ENCODE data around the gene SRD5A1.

The SRD5A1 gene

DNA sequence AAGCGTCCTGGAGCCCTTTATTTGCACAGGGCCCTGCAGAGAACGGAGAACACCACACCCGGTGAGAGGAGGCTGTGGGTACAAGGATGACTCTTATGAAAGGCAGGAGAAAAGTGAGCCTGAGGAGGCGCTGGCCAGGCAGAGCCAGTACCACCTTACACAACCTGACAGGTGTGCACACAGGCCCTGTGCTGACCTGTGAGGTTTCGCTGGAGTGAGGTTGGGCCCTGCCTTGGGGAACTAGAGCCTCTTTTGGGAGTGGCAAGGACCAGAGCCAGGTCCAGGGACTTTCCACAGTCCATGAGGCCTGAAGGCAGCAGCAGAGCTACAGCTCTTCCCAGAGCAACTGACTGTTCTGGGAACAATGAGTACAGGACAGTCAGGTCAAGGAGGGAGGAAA, 3.1 kb downstream of the SRD5A1 start:
- Histone ChIP-seq H3K36me3 (ENCODE audit: low read depth) (peaks cover 31% of the 10 kb centered on the region), H3K27ac (ENCODE audit: poor library complexity, severe bottlenecking) (peak overlapping the region; percentile 19), H3K27me3 (ENCODE audit: insufficient read depth, poor library complexity, severe bottlenecking) (no peaks in the 10 kb centered on the region), H3K4me1 (ENCODE audit: insufficient read depth, poor library complexity, severe bottlenecking) (peaks cover 28% of the 10 kb centered on the region), H3K4me3 (ENCODE audit: severe bottlenecking) (no peak overlapping the region), H3K9me3 (ENCODE audit: severe bottlenecking) (no peaks in the 10 kb centered on the region)
- ATAC-seq (ENCODE audit: low read depth) (peak; percentile 2; the same call in 2 of the 3 replicates), DNase-seq (ENCODE audit: low spot score) (no peak)
- TF ChIP-seq CTCF (IDR thresholded peaks at IDR 0.05; ENCODE audit: poor library complexity, severe bottlenecking): no peak

- Histone ChIP-seq H3K27ac (ENCODE audit: poor library complexity, severe bottlenecking) (no peak overlapping the region), H3K9me3 (ENCODE audit: severe bottlenecking) (no peaks in the 10 kb centered on the region), H3K27me3 (ENCODE audit: insufficient read depth, poor library complexity, severe bottlenecking) (no peaks in the 10 kb centered on the region), H3K36me3 (ENCODE audit: low read depth) (peaks cover 23% of the 10 kb centered on the region), H3K4me3 (ENCODE audit: severe bottlenecking) (no peak overlapping the region), H3K4me1 (ENCODE audit: insufficient read depth, poor library complexity, severe bottlenecking) (peaks cover 21% of the 10 kb centered on the region)
- no peak for DNase-seq (ENCODE audit: low spot score)
- no peak for ATAC-seq (ENCODE audit: low read depth)
- TF ChIP-seq CTCF (IDR thresholded peaks at IDR 0.05; ENCODE audit: poor library complexity, severe bottlenecking): no peak
Observed at GRCh38 chr5:6637022-6637421, 3.8 kb downstream of the SRD5A1 start.

- no peaks in the 10 kb centered on the region for H3K27me3 ChIP-seq (ENCODE audit: insufficient read depth, poor library complexity, severe bottlenecking)
- H3K4me1 ChIP-seq (ENCODE audit: insufficient read depth, poor library complexity, severe bottlenecking): peaks cover 21% of the 10 kb centered on the region
- peaks cover 20% of the 10 kb centered on the region for H3K36me3 ChIP-seq (ENCODE audit: low read depth)
- no peaks in the 10 kb centered on the region for H3K9me3 ChIP-seq (ENCODE audit: severe bottlenecking)
- DNase-seq (ENCODE audit: low spot score): no peak
- TF ChIP-seq CTCF (IDR thresholded peaks at IDR 0.05; ENCODE audit: poor library complexity, severe bottlenecking): no peak
- H3K4me3 ChIP-seq (ENCODE audit: severe bottlenecking): no peak overlapping the region
- no peak for ATAC-seq (ENCODE audit: low read depth)
- no peak overlapping the region for H3K27ac ChIP-seq (ENCODE audit: poor library complexity, severe bottlenecking)
Observed at GRCh38 chr5:6637590-6637989, 4.3 kb downstream of the SRD5A1 start.

GRCh38 chr5:6638236-6638635, 5.0 kb downstream of the SRD5A1 start:
- Histone ChIP-seq H3K27ac (ENCODE audit: poor library complexity, severe bottlenecking) (no peak overlapping the region), H3K36me3 (ENCODE audit: low read depth) (peaks cover 27% of the 10 kb centered on the region), H3K9me3 (ENCODE audit: severe bottlenecking) (no peaks in the 10 kb centered on the region), H3K27me3 (ENCODE audit: insufficient read depth, poor library complexity, severe bottlenecking) (no peaks in the 10 kb centered on the region), H3K4me3 (ENCODE audit: severe bottlenecking) (no peak overlapping the region), H3K4me1 (ENCODE audit: insufficient read depth, poor library complexity, severe bottlenecking) (peaks cover 21% of the 10 kb centered on the region)
- ATAC-seq (ENCODE audit: low read depth) (0 out of 3 replicates have a peak, but pooled peaks have one; percentile 7), DNase-seq (ENCODE audit: low spot score) (no peak)
- no peak for TF ChIP-seq CTCF (IDR thresholded peaks at IDR 0.05; ENCODE audit: poor library complexity, severe bottlenecking)

- H3K9me3 ChIP-seq (ENCODE audit: severe bottlenecking): no peaks in the 10 kb centered on the region
- peaks cover 7% of the 10 kb centered on the region for H3K4me1 ChIP-seq (ENCODE audit: insufficient read depth, poor library complexity, severe bottlenecking)
- TF ChIP-seq CTCF (IDR thresholded peaks at IDR 0.05; ENCODE audit: poor library complexity, severe bottlenecking): no peak
- H3K27ac ChIP-seq (ENCODE audit: poor library complexity, severe bottlenecking): no peak overlapping the region
- H3K4me3 ChIP-seq (ENCODE audit: severe bottlenecking): no peak overlapping the region
- no peaks in the 10 kb centered on the region for H3K27me3 ChIP-seq (ENCODE audit: insufficient read depth, poor library complexity, severe bottlenecking)
- ATAC-seq (ENCODE audit: low read depth) (no peak), DNase-seq (ENCODE audit: low spot score) (no peak)
- H3K36me3 ChIP-seq (ENCODE audit: low read depth): peaks cover 49% of the 10 kb centered on the region
Observed at GRCh38 chr5:6642655-6643054, 9.4 kb downstream of the SRD5A1 start.
